ENCODE data around the gene TNN.

DNA sequence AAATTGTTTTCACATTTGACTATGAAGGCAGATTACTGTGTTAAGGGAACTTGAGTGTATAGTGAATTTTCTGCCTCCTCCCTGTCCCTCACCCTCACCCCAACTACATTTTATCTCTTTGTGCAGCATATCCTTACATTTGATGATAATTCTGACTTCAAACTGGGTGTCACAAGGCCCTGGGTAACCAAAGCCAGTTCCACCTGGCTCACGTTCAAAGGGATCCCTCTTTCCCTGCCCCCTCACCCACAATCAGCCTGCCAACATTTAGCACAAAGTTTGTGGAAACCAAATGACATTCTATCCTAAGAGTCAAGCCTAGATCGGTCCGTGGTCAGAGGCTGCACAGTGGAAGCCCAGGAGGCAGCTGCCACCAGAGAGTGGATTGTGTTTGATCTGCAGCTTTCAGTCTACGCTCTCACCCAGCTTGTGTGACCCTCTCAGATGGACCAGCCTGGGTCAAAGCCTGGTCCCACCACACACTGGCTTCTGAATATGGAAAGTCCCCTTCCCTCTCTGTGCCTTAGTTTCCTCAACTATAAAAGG is 114.6 kb downstream of the TNN start:
- no peak for TF ChIP-seq GATA3 (IDR thresholded peaks at IDR 0.05; ENCODE audit: low read depth, low read length)
- TF ChIP-seq GATA2 (IDR thresholded peaks at IDR 0.05; ENCODE audit: low read depth, low read length): no peak
